Liver (tissue), 9 donors: ENCODE measurements around the gene B4GALT2. TPM values are rescaled to one million over a fixed set of nuclear protein-coding genes. Genes with fewer than 3 reads are reported as not detected.

Experiments used
- DNase-seq: peaks from one replicate; pipeline ENCODE4 v3.0.0-alpha.2; 2017; ENCODE audit warnings: low spot score
- H3K27ac ChIP-seq, 2 donors: one replicate each; pipeline ENCODE4 v1.7.0; 2013; ENCODE audit warnings: inconsistent platforms in 2 of 2, low read length in 2 of 2, control low read depth in 1 of 2, low read depth in 1 of 2, mild to moderate bottlenecking in 1 of 2
- H3K27me3 ChIP-seq, 4 donors: one replicate each; pipeline versions ENCODE4 v1.6.1 to v1.7.0; 2013; ENCODE audit warnings: low read length in 3 of 4, inconsistent platforms in 1 of 4, mild to moderate bottlenecking in 1 of 4, moderate library complexity in 1 of 4; ENCODE audit not compliant: control insufficient read depth in 4 of 4, insufficient read depth in 4 of 4
- H3K36me3 ChIP-seq, 4 donors: one replicate each; pipeline versions ENCODE4 v1.6.1 to v1.7.0; 2013; ENCODE audit warnings: low read length in 3 of 4, mild to moderate bottlenecking in 3 of 4, low read depth in 1 of 4, moderate library complexity in 1 of 4; ENCODE audit not compliant: control insufficient read depth in 4 of 4, insufficient read depth in 3 of 4
- H3K4me1 ChIP-seq, 4 donors: one replicate each; pipeline versions ENCODE4 v1.6.1 to v1.7.0; 2013; ENCODE audit warnings: low read length in 3 of 4, mild to moderate bottlenecking in 3 of 4, moderate library complexity in 1 of 4; ENCODE audit not compliant: control insufficient read depth in 4 of 4, insufficient read depth in 4 of 4
- H3K4me3 ChIP-seq, 3 donors: one replicate each; pipeline versions ENCODE4 v1.6.1 to v1.7.0; 2013; ENCODE audit warnings: low read length in 3 of 3, control low read depth in 1 of 3, low read depth in 1 of 3, mild to moderate bottlenecking in 1 of 3
- H3K9ac ChIP-seq, 2 donors: one replicate each; pipeline ENCODE4 v1.7.0; 2013; ENCODE audit warnings: low read length in 2 of 2, mild to moderate bottlenecking in 2 of 2, moderate library complexity in 2 of 2, control low read depth in 1 of 2, low read depth in 1 of 2
- H3K9me3 ChIP-seq, 4 donors: one replicate each; pipeline versions ENCODE4 v1.6.1 to v1.7.0; 2013; ENCODE audit warnings: low read length in 3 of 4; ENCODE audit not compliant: control insufficient read depth in 4 of 4
- ATF3 ChIP-seq: IDR thresholded peaks from 2 replicates; pipeline ENCODE4 v1.6.1; 2016; ENCODE audit warnings: antibody characterized with exemption
- CTCF ChIP-seq: fragments of 150-350 bp; IDR thresholded peaks from 2 replicates; pipeline ENCODE4 v1.5.1; 2017; ENCODE audit warnings: improper control_type of control experiment, low read depth, low read length; ENCODE audit not compliant: missing input control
- EGR1 ChIP-seq, 2 donors: IDR thresholded peaks; 2 replicates each; pipeline ENCODE4 v1.6.1; 2016 to 2018; ENCODE audit warnings: antibody characterized with exemption in 2 of 2, low read depth in 2 of 2
- FOXA1 ChIP-seq: IDR thresholded peaks from 2 replicates; pipeline ENCODE4 v1.6.1; 2016; ENCODE audit warnings: antibody characterized with exemption
- FOXA2 ChIP-seq: IDR thresholded peaks from 2 replicates; pipeline ENCODE4 v1.6.1; 2016; ENCODE audit warnings: antibody characterized with exemption
- GABPA ChIP-seq, 2 donors: IDR thresholded peaks in 1 of 2; conservative IDR thresholded peaks in 1 of 2; 2 replicates each; pipeline ENCODE4 v1.6.1; 2016; ENCODE audit warnings: antibody characterized with exemption in 2 of 2, mild to moderate bottlenecking in 1 of 2, moderate library complexity in 1 of 2
- HNF4A ChIP-seq, 2 donors: conservative IDR thresholded peaks; 2 replicates each; pipeline ENCODE4 v1.6.1; 2016; ENCODE audit warnings: antibody characterized with exemption in 2 of 2, mild to moderate bottlenecking in 2 of 2
- HNF4G ChIP-seq: IDR thresholded peaks from 2 replicates; pipeline ENCODE4 v1.6.1; 2016; ENCODE audit warnings: antibody characterized with exemption
- JUND ChIP-seq, 2 donors: IDR thresholded peaks; 2 replicates each; pipeline ENCODE4 v1.6.1; 2016; ENCODE audit warnings: antibody characterized with exemption in 2 of 2
- MAX ChIP-seq: IDR thresholded peaks from 2 replicates; pipeline ENCODE4 v1.6.1; 2016; ENCODE audit warnings: antibody characterized with exemption
- NR2F2 ChIP-seq: IDR thresholded peaks from 2 replicates; pipeline ENCODE4 v1.6.1; 2016; ENCODE audit warnings: antibody characterized with exemption
- RAD21 ChIP-seq, 2 donors: IDR thresholded peaks; 2 replicates each; pipeline ENCODE4 v1.6.1; 2016; ENCODE audit warnings: antibody characterized with exemption in 2 of 2, mild to moderate bottlenecking in 2 of 2
- REST ChIP-seq: IDR thresholded peaks from 2 replicates; pipeline ENCODE4 v1.6.1; 2016; ENCODE audit warnings: antibody characterized with exemption, mild to moderate bottlenecking
- RXRA ChIP-seq, 2 donors: IDR thresholded peaks; 2 replicates each; pipeline ENCODE4 v1.6.1; 2017 to 2018; ENCODE audit warnings: antibody characterized with exemption in 2 of 2, mild to moderate bottlenecking in 1 of 2
- SP1 ChIP-seq: IDR thresholded peaks from 2 replicates; pipeline ENCODE4 v1.6.1; 2018; ENCODE audit warnings: antibody characterized with exemption, mild to moderate bottlenecking
- TAF1 ChIP-seq: conservative IDR thresholded peaks from 2 replicates; pipeline ENCODE4 v1.6.1; 2016; ENCODE audit warnings: antibody characterized with exemption, mild to moderate bottlenecking
- YY1 ChIP-seq: IDR thresholded peaks from 2 replicates; pipeline ENCODE4 v1.6.1; 2016; ENCODE audit warnings: antibody characterized with exemption, mild to moderate bottlenecking
- ZBTB33 ChIP-seq: IDR thresholded peaks from 2 replicates; pipeline ENCODE4 v1.6.1; 2016; ENCODE audit warnings: antibody characterized with exemption
- WGBS: extraction: QIAGEN DNeasy Blood & Tissue Kit; methylation state at CpG from one replicate; pipeline ENCODE4 v1.1.7; 2013; 5-methylcytosine and 5-hydroxymethylcytosine counted together
- polyA plus RNA-seq, 2 donors: library from polyadenylated mRNA; stranded (reverse) in 1 of 2; unstranded in 1 of 2; fragments of 200-250 nt in 1 of 2; fragments of >200 nt in 1 of 2; fragmentation: Nextera tagmentation in 1 of 2; extraction: Ambion mirVana in 1 of 2; gene quantifications; one replicate each; pipeline versions ENCODE4 v1.2.1 to v1.2.3, GENCODE V29; 2013 to 2015
- total RNA-seq, 2 donors: library from RNA; depleted of rRNA; stranded (reverse); fragments of >200 nt; gene quantifications; one replicate each; pipeline ENCODE4 v1.2.3, GENCODE V29; 2014
- donor health status: healthy.
- donor health status: healthy.
- donor health status: healthy.
- donor health status: healthy.
- donor health status: healthy.

The B4GALT2 gene
- total and polyA plus RNA-seq, 4 donors = 2.9 to 31.5 (median 16.1) TPM

- TF ChIP-seq CTCF (no peak), HNF4A (conservative IDR thresholded peaks at IDR 0.05) (no peak), EGR1 (IDR thresholded peaks at IDR 0.05; ENCODE audit: low read depth in 2 of 2) (no peak), MAX (no peak), TAF1 (no peak), HNF4G (no peak), RXRA (IDR thresholded peaks at IDR 0.05) (no peak), YY1 (no peak), NR2F2 (no peak), FOXA2 (no peak), JUND (IDR thresholded peaks at IDR 0.05) (no peak), ATF3 (no peak)
These were observed 46.8 kb downstream of the B4GALT2 start (continued) for GRCh38 chr1:44025816-44026215.

GRCh38 chr1:44027320-44027719, 48.3 kb downstream of the B4GALT2 start:
- H3K9ac ChIP-seq = no peak overlapping the region
- H3K27me3 ChIP-seq = no peaks in the 10 kb centered on the region
- WGBS = 93% methylated on average over 3 of the region's 3 CpGs
- H3K27ac ChIP-seq = no peak overlapping the region
- no peak for DNase-seq
- no peak for TF ChIP-seq SP1
- no peak for TF ChIP-seq YY1
- TF ChIP-seq FOXA2 = no peak
- no peak for TF ChIP-seq GABPA (IDR thresholded peaks at IDR 0.05 in 1 of 2, conservative IDR thresholded peaks at IDR 0.05 in 1 of 2)
- no peak for TF ChIP-seq ATF3
- TF ChIP-seq TAF1 = no peak
- TF ChIP-seq HNF4A (conservative IDR thresholded peaks at IDR 0.05) = no peak
- TF ChIP-seq MAX = no peak
- no peak for TF ChIP-seq RAD21 (IDR thresholded peaks at IDR 0.05)
- no peak for TF ChIP-seq JUND (IDR thresholded peaks at IDR 0.05)
- no peak for TF ChIP-seq FOXA1
- TF ChIP-seq ZBTB33 = no peak
- no peak for TF ChIP-seq RXRA (IDR thresholded peaks at IDR 0.05)
- no peak for TF ChIP-seq HNF4G
- no peak for TF ChIP-seq NR2F2
- TF ChIP-seq REST = no peak
- TF ChIP-seq EGR1 (IDR thresholded peaks at IDR 0.05; ENCODE audit: low read depth in 2 of 2) = no peak
- no peaks in the 10 kb centered on the region for H3K36me3 ChIP-seq
- H3K4me3 ChIP-seq = no peak overlapping the region
- H3K9me3 ChIP-seq = no peaks in the 10 kb centered on the region
- peaks cover 3 to 27% (median 10%) of the 10 kb centered on the region in 4 donors for H3K4me1 ChIP-seq
